ENCODE measurements around the gene PTPN20. TPM values are rescaled to one million over a fixed set of nuclear protein-coding genes. Genes with fewer than 3 reads are reported as not detected.

PTPN20 gene
- total RNA-seq, 1 donor from 2014 or later, result 13.0 TPM

GRCh38 chr10:47048526-47048905, 137.3 kb downstream of the PTPN20 start:
- no peak overlapping the region for H3K4me3 ChIP-seq
- no peak overlapping the region for H3K27ac ChIP-seq (replicated peaks)
- DNase-seq, result no peak
- TF ChIP-seq CTCF (IDR thresholded peaks at IDR 0.05; ENCODE audit: borderline replicate concordance), result no peak
- H3K36me3 ChIP-seq, result no peaks in the 10 kb centered on the region
- no peaks in the 10 kb centered on the region for H3K9me3 ChIP-seq (replicated peaks)
- intact Hi-C loops (cut with micrococcal nuclease), result no loop called here
- peaks cover 7% of the 10 kb centered on the region for H3K27me3 ChIP-seq (ENCODE audit: low read depth)
- H3K4me1 ChIP-seq, result no peaks in the 10 kb centered on the region

- Histone ChIP-seq H3K4me3 (no peak overlapping the region), H3K36me3 (no peaks in the 10 kb centered on the region), H3K27ac (replicated peaks) (no peak overlapping the region), H3K27me3 (ENCODE audit: low read depth) (peaks cover 7% of the 10 kb centered on the region), H3K9me3 (replicated peaks) (no peaks in the 10 kb centered on the region), H3K4me1 (no peaks in the 10 kb centered on the region)
- no peak for TF ChIP-seq CTCF (IDR thresholded peaks at IDR 0.05; ENCODE audit: borderline replicate concordance)
- intact Hi-C loops (cut with micrococcal nuclease), result no loop called here
- no peak for DNase-seq
Measured at GRCh38 chr10:47049056-47049851, 138.0 kb downstream of the PTPN20 start.

GRCh38 chr10:47049906-47050305, 138.7 kb downstream of the PTPN20 start:
- no peak for TF ChIP-seq CTCF (IDR thresholded peaks at IDR 0.05; ENCODE audit: borderline replicate concordance)
- H3K36me3 ChIP-seq, result no peaks in the 10 kb centered on the region
- no peaks in the 10 kb centered on the region for H3K4me1 ChIP-seq
- H3K9me3 ChIP-seq (replicated peaks), result no peaks in the 10 kb centered on the region
- H3K27me3 ChIP-seq (ENCODE audit: low read depth), result peaks cover 7% of the 10 kb centered on the region
- H3K4me3 ChIP-seq, result no peak overlapping the region
- DNase-seq, result no peak
- intact Hi-C loops (cut with micrococcal nuclease), result no loop called here
- no peak overlapping the region for H3K27ac ChIP-seq (replicated peaks)

- H3K4me1 ChIP-seq, result no peaks in the 10 kb centered on the region
- no peak overlapping the region for H3K4me3 ChIP-seq
- peaks cover 11% of the 10 kb centered on the region for H3K27me3 ChIP-seq (ENCODE audit: low read depth)
- H3K36me3 ChIP-seq, result no peaks in the 10 kb centered on the region
- H3K9me3 ChIP-seq (replicated peaks), result no peaks in the 10 kb centered on the region
- no peak overlapping the region for H3K27ac ChIP-seq (replicated peaks)
- TF ChIP-seq CTCF (IDR thresholded peaks at IDR 0.05; ENCODE audit: borderline replicate concordance), result no peak
- DNase-seq, result no peak
- intact Hi-C loops (cut with micrococcal nuclease), result no loop called here
Measured at GRCh38 chr10:47050618-47051455, 139.6 kb downstream of the PTPN20 start.

- no peaks in the 10 kb centered on the region for H3K36me3 ChIP-seq
- no peak for TF ChIP-seq CTCF (IDR thresholded peaks at IDR 0.05; ENCODE audit: borderline replicate concordance)
- no peak overlapping the region for H3K27ac ChIP-seq (replicated peaks)
- H3K9me3 ChIP-seq (replicated peaks), result no peaks in the 10 kb centered on the region
- peaks cover 11% of the 10 kb centered on the region for H3K27me3 ChIP-seq (ENCODE audit: low read depth)
- intact Hi-C loops (cut with micrococcal nuclease), result no loop called here
- DNase-seq, result no peak
- H3K4me1 ChIP-seq, result no peaks in the 10 kb centered on the region
- H3K4me3 ChIP-seq, result no peak overlapping the region
Measured at GRCh38 chr10:47051741-47052238, 140.6 kb downstream of the PTPN20 start.
